DND-41 (cell line): ENCODE data around the gene CREB3L2.

Source experiments
- ATAC-seq: fragments of 200-7000 bp; cut with Tn5 transposase; 3 replicates; pipeline ENCODE4 v1.9.1; 2021; ENCODE audit warnings: low read depth; ENCODE audit not compliant: insufficient read depth
- DNase-seq: peaks from one replicate; pipeline ENCODE4 v3.0.0-alpha.2; 2020
- H2AFZ ChIP-seq: 2 replicates; pipeline ENCODE4 v1.6.0; 2012; ENCODE audit warnings: low read depth, low read length
- H3K27ac ChIP-seq: 2 replicates; pipeline ENCODE4 v1.5.1; 2012; ENCODE audit warnings: low read length, inconsistent platforms
- H3K27me3 ChIP-seq: fragments of 200-600 bp; sonication (generic); 2 replicates; pipeline ENCODE4 v1.6.0; 2012; ENCODE audit warnings: low read length, mild to moderate bottlenecking, inconsistent platforms; ENCODE audit not compliant: insufficient read depth, poor library complexity
- H3K36me3 ChIP-seq: 2 replicates; pipeline ENCODE4 v1.5.1; 2012; ENCODE audit warnings: low read length, inconsistent platforms; ENCODE audit not compliant: insufficient read depth
- H3K4me1 ChIP-seq: 2 replicates; pipeline ENCODE4 v1.5.1; 2012; ENCODE audit warnings: mild to moderate bottlenecking, low read length; ENCODE audit not compliant: insufficient read depth
- H3K4me2 ChIP-seq: 2 replicates; pipeline ENCODE4 v1.6.0; 2012; ENCODE audit warnings: mild to moderate bottlenecking, moderate library complexity, low read length, inconsistent platforms; ENCODE audit not compliant: insufficient read depth
- H3K4me3 ChIP-seq, 2 experiments: fragments of 200-600 bp in 1 of 2; shearing (Covaris generic) in 1 of 2; 2 replicates each; pipeline ENCODE4 v1.5.1; 2012 to 2016; ENCODE audit warnings: inconsistent platforms in 2 of 2, low read length in 2 of 2, mild to moderate bottlenecking in 2 of 2, low read depth in 1 of 2, moderate library complexity in 1 of 2
- H3K79me2 ChIP-seq: 2 replicates; pipeline ENCODE4 v1.6.0; 2012; ENCODE audit warnings: low read length, inconsistent platforms; ENCODE audit not compliant: insufficient read depth
- H3K9ac ChIP-seq: 2 replicates; pipeline ENCODE4 v1.6.0; 2012; ENCODE audit warnings: low read depth, mild to moderate bottlenecking, inconsistent platforms, low read length, moderate library complexity
- H3K9me3 ChIP-seq: 2 replicates; pipeline ENCODE4 v1.5.1; 2012; ENCODE audit warnings: low read length, moderate library complexity, mild to moderate bottlenecking, inconsistent platforms; ENCODE audit not compliant: insufficient read depth, severe bottlenecking
- H4K20me1 ChIP-seq: 2 replicates; pipeline ENCODE4 v1.6.0; 2012; ENCODE audit warnings: low read length; ENCODE audit not compliant: insufficient read depth
- EZH2 ChIP-seq: IDR thresholded peaks from 3 replicates; pipeline ENCODE4 v1.6.1; 2012; ENCODE audit warnings: borderline replicate concordance, low read depth, mild to moderate bottlenecking, moderate library complexity, low read length, inconsistent platforms; ENCODE audit not compliant: severe bottlenecking
- TF ChIP-seq, protein P1 (sequence below): IDR thresholded peaks from 2 replicates; pipeline ENCODE4 v1.5.1; 2012; ENCODE audit warnings: borderline replicate concordance, low read length, moderate library complexity, mild to moderate bottlenecking; ENCODE audit not compliant: poor library complexity, severe bottlenecking; ENCODE audit errors: extremely low read depth

CREB3L2 gene

DNA sequence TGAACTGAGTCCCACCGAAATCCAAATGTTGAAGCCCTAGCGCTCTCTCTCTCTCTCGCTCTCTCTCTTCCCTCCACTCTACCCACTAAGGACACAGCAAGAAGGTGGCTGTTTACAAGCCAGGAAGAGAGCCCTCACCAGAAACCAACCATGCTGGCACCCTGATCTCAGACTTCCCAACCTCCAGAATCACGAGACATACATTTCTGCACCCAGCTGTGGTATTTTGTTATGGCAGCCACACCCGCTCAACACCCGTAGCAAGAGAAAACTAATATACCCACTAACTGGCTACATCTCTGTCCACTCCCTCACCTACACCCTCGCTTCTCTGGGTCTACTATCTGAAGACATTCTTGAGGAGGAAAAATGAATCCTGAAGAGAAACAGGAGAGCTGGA is 54.8 kb downstream of the CREB3L2 start:
- no peak overlapping the region for H2AFZ ChIP-seq
- H3K36me3 ChIP-seq: no peaks in the 10 kb centered on the region
- H3K9ac ChIP-seq: no peak overlapping the region
- no peak overlapping the region for H3K4me3 ChIP-seq
- H3K27ac ChIP-seq: no peak overlapping the region
- no peaks in the 10 kb centered on the region for H4K20me1 ChIP-seq
- H3K4me2 ChIP-seq: no peak overlapping the region
- no peaks in the 10 kb centered on the region for H3K27me3 ChIP-seq
- no peaks in the 10 kb centered on the region for H3K4me1 ChIP-seq
- no peaks in the 10 kb centered on the region for H3K9me3 ChIP-seq
- ATAC-seq (no peak), DNase-seq (no peak)
- H3K79me2 ChIP-seq: no peaks in the 10 kb centered on the region
- TF ChIP-seq EZH2: no peak
- TF ChIP-seq, protein P1, sequence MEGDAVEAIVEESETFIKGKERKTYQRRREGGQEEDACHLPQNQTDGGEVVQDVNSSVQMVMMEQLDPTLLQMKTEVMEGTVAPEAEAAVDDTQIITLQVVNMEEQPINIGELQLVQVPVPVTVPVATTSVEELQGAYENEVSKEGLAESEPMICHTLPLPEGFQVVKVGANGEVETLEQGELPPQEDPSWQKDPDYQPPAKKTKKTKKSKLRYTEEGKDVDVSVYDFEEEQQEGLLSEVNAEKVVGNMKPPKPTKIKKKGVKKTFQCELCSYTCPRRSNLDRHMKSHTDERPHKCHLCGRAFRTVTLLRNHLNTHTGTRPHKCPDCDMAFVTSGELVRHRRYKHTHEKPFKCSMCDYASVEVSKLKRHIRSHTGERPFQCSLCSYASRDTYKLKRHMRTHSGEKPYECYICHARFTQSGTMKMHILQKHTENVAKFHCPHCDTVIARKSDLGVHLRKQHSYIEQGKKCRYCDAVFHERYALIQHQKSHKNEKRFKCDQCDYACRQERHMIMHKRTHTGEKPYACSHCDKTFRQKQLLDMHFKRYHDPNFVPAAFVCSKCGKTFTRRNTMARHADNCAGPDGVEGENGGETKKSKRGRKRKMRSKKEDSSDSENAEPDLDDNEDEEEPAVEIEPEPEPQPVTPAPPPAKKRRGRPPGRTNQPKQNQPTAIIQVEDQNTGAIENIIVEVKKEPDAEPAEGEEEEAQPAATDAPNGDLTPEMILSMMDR: no peak

DNA sequence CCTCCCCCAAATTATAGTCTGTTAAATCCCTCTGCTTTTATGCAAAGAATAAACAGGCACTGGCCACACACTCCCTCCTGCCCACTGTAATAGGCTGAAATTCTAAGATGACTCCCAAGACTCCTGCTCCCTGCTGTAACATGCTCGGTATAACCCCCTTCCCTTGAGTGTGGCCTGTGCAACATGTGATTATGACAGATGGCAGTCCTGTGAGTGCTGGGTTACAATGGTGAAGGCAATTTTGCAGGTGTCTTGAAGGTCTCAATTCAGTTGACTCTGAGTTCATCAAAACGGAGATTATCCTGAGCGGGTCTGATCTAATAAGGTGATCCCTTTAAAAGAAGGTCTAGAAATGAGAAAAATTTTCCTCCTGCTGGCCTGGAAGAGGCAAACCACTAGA is 55.9 kb downstream of the CREB3L2 start:
- no peaks in the 10 kb centered on the region for H4K20me1 ChIP-seq
- no peaks in the 10 kb centered on the region for H3K27me3 ChIP-seq
- no peak overlapping the region for H3K4me3 ChIP-seq
- DNase-seq: no peak
- no peaks in the 10 kb centered on the region for H3K4me1 ChIP-seq
- H3K27ac ChIP-seq: no peak overlapping the region
- H3K79me2 ChIP-seq: no peaks in the 10 kb centered on the region
- H3K9ac ChIP-seq: no peak overlapping the region
- no peak for TF ChIP-seq EZH2
- TF ChIP-seq, protein P1: no peak
- H3K36me3 ChIP-seq: no peaks in the 10 kb centered on the region
- no peak overlapping the region for H3K4me2 ChIP-seq
- ATAC-seq: no peak
- no peak overlapping the region for H2AFZ ChIP-seq
- H3K9me3 ChIP-seq: no peaks in the 10 kb centered on the region

DNA sequence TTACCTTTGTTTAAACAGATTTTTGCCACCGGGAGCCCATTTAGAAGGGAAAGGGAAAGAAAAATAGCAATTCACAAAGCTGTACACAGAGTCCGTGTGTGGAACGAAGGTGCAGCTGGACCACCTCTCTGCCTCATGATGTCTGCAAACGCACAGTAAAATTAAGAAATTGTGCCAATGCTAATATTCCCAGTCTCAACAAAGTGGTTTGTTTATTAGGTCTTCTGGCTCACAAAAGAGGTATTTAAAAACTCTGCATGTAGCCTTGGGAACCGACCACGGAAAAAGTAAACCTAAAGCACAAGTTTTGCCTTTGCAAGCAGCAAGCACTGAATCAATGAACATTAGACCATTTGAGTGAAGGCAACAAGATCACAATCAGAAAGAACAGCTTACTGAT is 57.7 kb downstream of the CREB3L2 start:
- Histone ChIP-seq H3K9ac (no peak overlapping the region), H3K4me3 (no peak overlapping the region), H3K9me3 (no peaks in the 10 kb centered on the region), H3K4me1 (no peaks in the 10 kb centered on the region), H4K20me1 (no peaks in the 10 kb centered on the region; the same call in 1 of the 2 replicates), H2AFZ (no peak overlapping the region), H3K79me2 (no peaks in the 10 kb centered on the region), H3K27me3 (no peaks in the 10 kb centered on the region), H3K27ac (no peak overlapping the region), H3K4me2 (no peak overlapping the region), H3K36me3 (no peaks in the 10 kb centered on the region)
- DNase-seq (no peak), ATAC-seq (no peak)
- TF ChIP-seq EZH2: no peak
- TF ChIP-seq, protein P1: no peak

DNA sequence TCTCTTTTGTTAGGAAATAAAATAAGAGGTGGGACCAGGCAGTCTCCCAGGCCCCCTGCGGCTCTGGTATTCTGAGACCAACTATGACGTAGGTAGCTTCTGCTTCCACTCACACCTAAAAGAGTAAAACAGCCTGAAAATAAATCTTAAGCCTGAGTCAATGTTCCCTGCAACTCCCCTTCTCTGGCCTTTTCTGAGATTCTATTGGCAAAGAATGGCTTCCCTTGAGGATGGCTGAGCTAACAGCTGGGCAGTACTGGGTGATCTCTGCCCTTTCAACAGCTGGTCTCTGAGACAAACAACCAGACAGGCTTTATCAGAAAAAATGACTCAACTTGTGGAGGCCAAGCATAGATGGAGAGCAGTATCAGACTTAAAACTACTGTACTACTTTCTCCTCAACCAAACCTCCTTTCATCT is 58.7 kb downstream of the CREB3L2 start:
- Histone ChIP-seq H3K27ac (no peak overlapping the region), H3K36me3 (no peaks in the 10 kb centered on the region), H3K4me1 (no peaks in the 10 kb centered on the region), H3K79me2 (no peaks in the 10 kb centered on the region), H3K4me3 (no peak overlapping the region), H3K9ac (no peak overlapping the region), H4K20me1 (no peaks in the 10 kb centered on the region; the same call in 1 of the 2 replicates), H3K27me3 (no peaks in the 10 kb centered on the region), H2AFZ (no peak overlapping the region), H3K4me2 (no peak overlapping the region), H3K9me3 (no peaks in the 10 kb centered on the region)
- no peak for DNase-seq
- TF ChIP-seq, protein P1: no peak
- no peak for TF ChIP-seq EZH2
- ATAC-seq: no peak
